Measurements from ENCODE around the gene CAPN9.

CAPN9 gene

DNA sequence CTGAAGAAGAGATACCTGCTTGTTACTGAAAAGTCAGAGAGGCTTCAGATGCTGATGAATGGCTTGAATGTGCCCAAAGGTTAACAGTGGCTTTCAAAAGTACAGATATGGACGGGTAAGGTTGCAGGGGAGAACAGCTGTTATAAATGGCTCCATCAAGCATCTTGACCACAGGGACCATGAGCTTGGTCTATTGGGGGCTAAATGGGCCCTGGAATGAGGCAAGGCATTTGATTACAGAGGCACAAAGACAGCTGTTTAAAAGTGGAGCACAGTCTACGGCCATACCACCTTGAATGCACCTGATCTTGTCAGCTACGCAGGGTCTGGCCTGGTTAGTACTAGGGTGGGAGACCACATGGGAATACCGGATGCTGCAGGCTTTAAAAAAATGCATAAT lies 72.8 kb downstream of the CAPN9 start:
- ATAC-seq: no peak
- TF ChIP-seq TOX (CRISPR knock-in tag; IDR thresholded peaks at IDR 0.05; ENCODE audit: borderline replicate concordance): no peak

DNA sequence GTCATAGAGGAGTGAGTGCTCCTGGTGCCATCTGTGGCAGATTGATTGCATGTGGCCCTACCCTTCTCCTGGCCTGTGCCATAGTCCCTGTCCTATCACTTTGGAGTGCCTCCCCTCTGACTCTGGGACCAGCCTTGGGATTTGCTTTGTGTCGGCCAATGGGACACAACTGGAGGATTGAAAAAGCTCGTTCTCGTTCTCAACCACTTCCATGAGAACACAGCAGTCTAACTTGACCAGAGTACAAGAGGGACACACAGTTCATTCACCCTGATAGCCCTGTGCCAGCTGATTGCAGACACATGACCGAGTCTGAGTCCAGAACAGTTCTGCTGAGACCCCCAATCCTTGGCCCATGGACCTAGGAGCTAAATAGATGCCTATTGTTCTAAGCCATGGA lies 73.4 kb downstream of the CAPN9 start:
- no peak for TF ChIP-seq ZFP30 (CRISPR knock-in tag; IDR thresholded peaks at IDR 0.05)
- TF ChIP-seq, protein P1, sequence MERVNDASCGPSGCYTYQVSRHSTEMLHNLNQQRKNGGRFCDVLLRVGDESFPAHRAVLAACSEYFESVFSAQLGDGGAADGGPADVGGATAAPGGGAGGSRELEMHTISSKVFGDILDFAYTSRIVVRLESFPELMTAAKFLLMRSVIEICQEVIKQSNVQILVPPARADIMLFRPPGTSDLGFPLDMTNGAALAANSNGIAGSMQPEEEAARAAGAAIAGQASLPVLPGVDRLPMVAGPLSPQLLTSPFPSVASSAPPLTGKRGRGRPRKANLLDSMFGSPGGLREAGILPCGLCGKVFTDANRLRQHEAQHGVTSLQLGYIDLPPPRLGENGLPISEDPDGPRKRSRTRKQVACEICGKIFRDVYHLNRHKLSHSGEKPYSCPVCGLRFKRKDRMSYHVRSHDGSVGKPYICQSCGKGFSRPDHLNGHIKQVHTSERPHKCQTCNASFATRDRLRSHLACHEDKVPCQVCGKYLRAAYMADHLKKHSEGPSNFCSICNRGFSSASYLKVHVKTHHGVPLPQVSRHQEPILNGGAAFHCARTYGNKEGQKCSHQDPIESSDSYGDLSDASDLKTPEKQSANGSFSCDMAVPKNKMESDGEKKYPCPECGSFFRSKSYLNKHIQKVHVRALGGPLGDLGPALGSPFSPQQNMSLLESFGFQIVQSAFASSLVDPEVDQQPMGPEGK (CRISPR knock-in tag; IDR thresholded peaks at IDR 0.05; ENCODE audit: borderline replicate concordance): no peak
- no peak for TF ChIP-seq BACH2 (CRISPR knock-in tag; IDR thresholded peaks at IDR 0.05; ENCODE audit: borderline replicate concordance)
- no peak for ATAC-seq

DNA sequence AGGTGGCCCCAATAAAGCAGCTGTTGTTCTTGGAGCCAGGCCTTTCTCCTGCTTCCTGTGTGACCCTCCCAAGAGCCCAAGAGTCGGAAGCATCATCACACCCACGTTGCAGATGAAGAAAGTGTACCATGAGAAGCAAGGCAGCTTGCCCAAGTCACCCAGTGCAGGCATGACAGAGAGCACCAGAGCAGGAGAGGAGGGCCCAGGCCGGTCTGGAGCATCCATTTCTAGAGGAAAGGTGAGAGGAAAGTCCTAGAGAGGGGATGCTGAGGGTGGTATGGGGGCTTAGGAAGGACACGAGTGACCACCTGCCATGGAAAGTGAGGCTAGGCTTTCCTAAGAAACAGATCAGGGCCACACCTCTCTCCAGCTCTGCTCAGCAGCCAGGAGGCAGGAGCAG lies 74.2 kb downstream of the CAPN9 start:
- no peak for ATAC-seq
- no peak for TF ChIP-seq RARB (CRISPR knock-in tag; IDR thresholded peaks at IDR 0.05)
- no peak for TF ChIP-seq ZNF70 (CRISPR knock-in tag; IDR thresholded peaks at IDR 0.05)
- no peak for TF ChIP-seq ZFP30 (CRISPR knock-in tag; IDR thresholded peaks at IDR 0.05)
- no peak for TF ChIP-seq OSR1 (CRISPR knock-in tag; IDR thresholded peaks at IDR 0.05)
- TF ChIP-seq TCF4 (CRISPR knock-in tag; IDR thresholded peaks at IDR 0.05; ENCODE audit: borderline replicate concordance): no peak
- TF ChIP-seq, protein P2, sequence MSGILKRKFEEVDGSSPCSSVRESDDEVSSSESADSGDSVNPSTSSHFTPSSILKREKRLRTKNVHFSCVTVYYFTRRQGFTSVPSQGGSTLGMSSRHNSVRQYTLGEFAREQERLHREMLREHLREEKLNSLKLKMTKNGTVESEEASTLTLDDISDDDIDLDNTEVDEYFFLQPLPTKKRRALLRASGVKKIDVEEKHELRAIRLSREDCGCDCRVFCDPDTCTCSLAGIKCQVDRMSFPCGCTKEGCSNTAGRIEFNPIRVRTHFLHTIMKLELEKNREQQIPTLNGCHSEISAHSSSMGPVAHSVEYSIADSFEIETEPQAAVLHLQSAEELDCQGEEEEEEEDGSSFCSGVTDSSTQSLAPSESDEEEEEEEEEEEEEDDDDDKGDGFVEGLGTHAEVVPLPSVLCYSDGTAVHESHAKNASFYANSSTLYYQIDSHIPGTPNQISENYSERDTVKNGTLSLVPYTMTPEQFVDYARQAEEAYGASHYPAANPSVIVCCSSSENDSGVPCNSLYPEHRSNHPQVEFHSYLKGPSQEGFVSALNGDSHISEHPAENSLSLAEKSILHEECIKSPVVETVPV (CRISPR knock-in tag; IDR thresholded peaks at IDR 0.05): no peak
- TF ChIP-seq CSDC2 (CRISPR knock-in tag; IDR thresholded peaks at IDR 0.05): no peak
- TF ChIP-seq ZFP3 (CRISPR knock-in tag; IDR thresholded peaks at IDR 0.05): no peak
- TF ChIP-seq, protein P1 (CRISPR knock-in tag; IDR thresholded peaks at IDR 0.05; ENCODE audit: borderline replicate concordance): no peak
- no peak for TF ChIP-seq ZNF565 (CRISPR knock-in tag; conservative IDR thresholded peaks at IDR 0.05; ENCODE audit: low read depth)
- TF ChIP-seq, protein P3, sequence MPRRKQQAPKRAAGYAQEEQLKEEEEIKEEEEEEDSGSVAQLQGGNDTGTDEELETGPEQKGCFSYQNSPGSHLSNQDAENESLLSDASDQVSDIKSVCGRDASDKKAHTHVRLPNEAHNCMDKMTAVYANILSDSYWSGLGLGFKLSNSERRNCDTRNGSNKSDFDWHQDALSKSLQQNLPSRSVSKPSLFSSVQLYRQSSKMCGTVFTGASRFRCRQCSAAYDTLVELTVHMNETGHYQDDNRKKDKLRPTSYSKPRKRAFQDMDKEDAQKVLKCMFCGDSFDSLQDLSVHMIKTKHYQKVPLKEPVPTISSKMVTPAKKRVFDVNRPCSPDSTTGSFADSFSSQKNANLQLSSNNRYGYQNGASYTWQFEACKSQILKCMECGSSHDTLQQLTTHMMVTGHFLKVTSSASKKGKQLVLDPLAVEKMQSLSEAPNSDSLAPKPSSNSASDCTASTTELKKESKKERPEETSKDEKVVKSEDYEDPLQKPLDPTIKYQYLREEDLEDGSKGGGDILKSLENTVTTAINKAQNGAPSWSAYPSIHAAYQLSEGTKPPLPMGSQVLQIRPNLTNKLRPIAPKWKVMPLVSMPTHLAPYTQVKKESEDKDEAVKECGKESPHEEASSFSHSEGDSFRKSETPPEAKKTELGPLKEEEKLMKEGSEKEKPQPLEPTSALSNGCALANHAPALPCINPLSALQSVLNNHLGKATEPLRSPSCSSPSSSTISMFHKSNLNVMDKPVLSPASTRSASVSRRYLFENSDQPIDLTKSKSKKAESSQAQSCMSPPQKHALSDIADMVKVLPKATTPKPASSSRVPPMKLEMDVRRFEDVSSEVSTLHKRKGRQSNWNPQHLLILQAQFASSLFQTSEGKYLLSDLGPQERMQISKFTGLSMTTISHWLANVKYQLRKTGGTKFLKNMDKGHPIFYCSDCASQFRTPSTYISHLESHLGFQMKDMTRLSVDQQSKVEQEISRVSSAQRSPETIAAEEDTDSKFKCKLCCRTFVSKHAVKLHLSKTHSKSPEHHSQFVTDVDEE (CRISPR knock-in tag; IDR thresholded peaks at IDR 0.05): no peak
- TF ChIP-seq, protein P4, sequence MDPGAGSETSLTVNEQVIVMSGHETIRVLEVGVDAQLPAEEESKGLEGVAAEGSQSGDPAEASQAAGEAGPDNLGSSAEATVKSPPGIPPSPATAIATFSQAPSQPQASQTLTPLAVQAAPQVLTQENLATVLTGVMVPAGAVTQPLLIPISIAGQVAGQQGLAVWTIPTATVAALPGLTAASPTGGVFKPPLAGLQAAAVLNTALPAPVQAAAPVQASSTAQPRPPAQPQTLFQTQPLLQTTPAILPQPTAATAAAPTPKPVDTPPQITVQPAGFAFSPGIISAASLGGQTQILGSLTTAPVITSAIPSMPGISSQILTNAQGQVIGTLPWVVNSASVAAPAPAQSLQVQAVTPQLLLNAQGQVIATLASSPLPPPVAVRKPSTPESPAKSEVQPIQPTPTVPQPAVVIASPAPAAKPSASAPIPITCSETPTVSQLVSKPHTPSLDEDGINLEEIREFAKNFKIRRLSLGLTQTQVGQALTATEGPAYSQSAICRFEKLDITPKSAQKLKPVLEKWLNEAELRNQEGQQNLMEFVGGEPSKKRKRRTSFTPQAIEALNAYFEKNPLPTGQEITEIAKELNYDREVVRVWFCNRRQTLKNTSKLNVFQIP (CRISPR knock-in tag; IDR thresholded peaks at IDR 0.05; ENCODE audit: borderline replicate concordance, low read depth): no peak
- TF ChIP-seq ESRRG (CRISPR knock-in tag; IDR thresholded peaks at IDR 0.05): no peak
- no peak for TF ChIP-seq PPARA (CRISPR knock-in tag; IDR thresholded peaks at IDR 0.05; ENCODE audit: borderline replicate concordance)
- no peak for TF ChIP-seq SNAI2 (CRISPR knock-in tag; IDR thresholded peaks at IDR 0.05)
- TF ChIP-seq ZNF8 (CRISPR knock-in tag; IDR thresholded peaks at IDR 0.05): no peak
- no peak for TF ChIP-seq TOX (CRISPR knock-in tag; IDR thresholded peaks at IDR 0.05; ENCODE audit: borderline replicate concordance)

DNA sequence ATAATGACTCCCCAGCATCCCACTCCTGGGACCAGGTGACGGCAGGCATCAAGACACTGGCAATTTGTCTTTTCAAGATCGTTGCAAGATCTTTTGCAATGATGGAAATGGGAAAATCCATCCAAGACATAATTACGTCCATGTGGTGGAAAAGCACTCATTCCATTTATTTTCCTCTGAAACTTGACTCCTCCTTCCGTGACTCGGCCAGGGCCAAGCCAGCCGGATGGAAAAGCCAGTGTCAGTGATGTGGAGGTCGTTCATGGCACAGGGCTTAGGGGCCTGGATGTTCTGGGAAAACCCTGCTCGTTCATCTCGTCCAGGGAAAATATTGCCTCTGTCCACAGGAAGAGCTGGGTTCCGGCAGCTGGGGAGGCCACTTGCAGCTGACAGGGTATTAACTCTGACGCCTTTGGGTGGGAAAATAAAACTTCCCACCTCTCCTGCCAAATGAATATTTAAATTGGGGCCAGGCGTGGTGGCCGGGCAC lies 74.9 kb downstream of the CAPN9 start:
- ATAC-seq: peak; percentile 53
- TF ChIP-seq, protein P4 (CRISPR knock-in tag; IDR thresholded peaks at IDR 0.05; ENCODE audit: borderline replicate concordance, low read depth): no peak
- no peak for TF ChIP-seq ZNF70 (CRISPR knock-in tag; IDR thresholded peaks at IDR 0.05)
- no peak for TF ChIP-seq PPARA (CRISPR knock-in tag; IDR thresholded peaks at IDR 0.05; ENCODE audit: borderline replicate concordance)
- no peak for TF ChIP-seq ZNF565 (CRISPR knock-in tag; conservative IDR thresholded peaks at IDR 0.05; ENCODE audit: low read depth)
- no peak for TF ChIP-seq ZC3H10 (CRISPR knock-in tag; IDR thresholded peaks at IDR 0.05)
- TF ChIP-seq, protein P3 (CRISPR knock-in tag; IDR thresholded peaks at IDR 0.05): no peak
- no peak for TF ChIP-seq ESRRG (CRISPR knock-in tag; IDR thresholded peaks at IDR 0.05)
- no peak for TF ChIP-seq OSR1 (CRISPR knock-in tag; IDR thresholded peaks at IDR 0.05)
- no peak for TF ChIP-seq BACH2 (CRISPR knock-in tag; IDR thresholded peaks at IDR 0.05; ENCODE audit: borderline replicate concordance)
